ENCODE data around the gene KCNG4.
"Not testable (repeated sequence)": the region's sequence is repeated elsewhere in the genome, so short reads cannot be mapped to it uniquely, and the experiment has no call there.

Gene KCNG4

DNA sequence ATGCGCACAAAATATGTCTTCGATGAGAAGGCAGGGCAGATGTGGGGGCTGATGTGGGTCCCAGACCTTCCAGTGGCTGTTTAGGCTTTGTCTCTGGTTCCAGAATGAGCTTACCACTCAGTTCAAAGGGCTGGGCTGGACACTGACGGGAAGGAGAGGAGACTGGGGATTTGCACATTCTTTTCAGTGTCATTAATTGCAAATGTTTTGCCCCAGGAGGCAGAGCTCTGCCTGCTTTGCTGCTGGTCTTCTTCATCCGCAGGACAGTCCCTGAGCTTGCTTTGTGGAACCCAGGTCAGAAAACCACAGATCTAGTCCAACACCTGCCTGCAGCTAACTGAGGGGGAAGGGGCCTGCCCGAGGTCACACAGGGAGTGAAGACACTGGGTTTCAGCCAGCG lies 20.9 kb downstream of the KCNG4 start:
- Histone ChIP-seq H2AFZ (ENCODE audit: low read length) (no peak overlapping the region), H3K9me2 (replicated peaks; ENCODE audit: low read depth, low read length) (no peaks in the 10 kb centered on the region), H3K27me3 (ENCODE audit: insufficient read depth, low read length, poor library complexity, severe bottlenecking) (no peaks in the 10 kb centered on the region), H3K4me1 (ENCODE audit: insufficient read depth, low read length, poor library complexity, severe bottlenecking) (no peaks in the 10 kb centered on the region), H3F3A (ENCODE audit: low read depth) (no peaks in the 10 kb centered on the region), H3K4me2 (ENCODE audit: low read depth, low read length, poor library complexity, severe bottlenecking) (no peak overlapping the region), H3K79me2 (ENCODE audit: insufficient read depth, low read length) (no peaks in the 10 kb centered on the region), H3K36me3 (ENCODE audit: insufficient read depth, low read length) (no peaks in the 10 kb centered on the region), H3K4me3 (ENCODE audit: low read length, poor library complexity, severe bottlenecking) (no peak overlapping the region), H4K20me1 (ENCODE audit: insufficient read depth, low read length, poor library complexity, severe bottlenecking) (no peaks in the 10 kb centered on the region), H3K9me3 (ENCODE audit: insufficient read depth, low read depth, low read length) (no peaks in the 10 kb centered on the region), H3K9ac (ENCODE audit: low read depth, low read length, poor library complexity, severe bottlenecking) (no peak overlapping the region)
- TF ChIP-seq, protein P1, sequence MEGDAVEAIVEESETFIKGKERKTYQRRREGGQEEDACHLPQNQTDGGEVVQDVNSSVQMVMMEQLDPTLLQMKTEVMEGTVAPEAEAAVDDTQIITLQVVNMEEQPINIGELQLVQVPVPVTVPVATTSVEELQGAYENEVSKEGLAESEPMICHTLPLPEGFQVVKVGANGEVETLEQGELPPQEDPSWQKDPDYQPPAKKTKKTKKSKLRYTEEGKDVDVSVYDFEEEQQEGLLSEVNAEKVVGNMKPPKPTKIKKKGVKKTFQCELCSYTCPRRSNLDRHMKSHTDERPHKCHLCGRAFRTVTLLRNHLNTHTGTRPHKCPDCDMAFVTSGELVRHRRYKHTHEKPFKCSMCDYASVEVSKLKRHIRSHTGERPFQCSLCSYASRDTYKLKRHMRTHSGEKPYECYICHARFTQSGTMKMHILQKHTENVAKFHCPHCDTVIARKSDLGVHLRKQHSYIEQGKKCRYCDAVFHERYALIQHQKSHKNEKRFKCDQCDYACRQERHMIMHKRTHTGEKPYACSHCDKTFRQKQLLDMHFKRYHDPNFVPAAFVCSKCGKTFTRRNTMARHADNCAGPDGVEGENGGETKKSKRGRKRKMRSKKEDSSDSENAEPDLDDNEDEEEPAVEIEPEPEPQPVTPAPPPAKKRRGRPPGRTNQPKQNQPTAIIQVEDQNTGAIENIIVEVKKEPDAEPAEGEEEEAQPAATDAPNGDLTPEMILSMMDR (conservative IDR thresholded peaks at IDR 0.05; ENCODE audit: low read length): no peak
- no peak for TF ChIP-seq EZH2phosphoT487 (IDR thresholded peaks at IDR 0.05; ENCODE audit: borderline replicate concordance)

GRCh38 chr16:84218176-84218823 lies 21.5 kb downstream of the KCNG4 start:
- Histone ChIP-seq H3K27me3 (ENCODE audit: insufficient read depth, low read length, poor library complexity, severe bottlenecking) (no peaks in the 10 kb centered on the region), H3K36me3 (ENCODE audit: insufficient read depth, low read length) (no peaks in the 10 kb centered on the region), H3K4me1 (ENCODE audit: insufficient read depth, low read length, poor library complexity, severe bottlenecking) (no peaks in the 10 kb centered on the region), H4K20me1 (ENCODE audit: insufficient read depth, low read length, poor library complexity, severe bottlenecking) (no peaks in the 10 kb centered on the region), H3K4me3 (ENCODE audit: low read length, poor library complexity, severe bottlenecking) (no peak overlapping the region), H3K4me2 (ENCODE audit: low read depth, low read length, poor library complexity, severe bottlenecking) (no peak overlapping the region), H3K9me2 (replicated peaks; ENCODE audit: low read depth, low read length) (no peaks in the 10 kb centered on the region), H3K9ac (ENCODE audit: low read depth, low read length, poor library complexity, severe bottlenecking) (no peak overlapping the region), H2AFZ (ENCODE audit: low read length) (no peak overlapping the region), H3F3A (ENCODE audit: low read depth) (no peaks in the 10 kb centered on the region), H3K9me3 (ENCODE audit: insufficient read depth, low read depth, low read length) (no peaks in the 10 kb centered on the region), H3K79me2 (ENCODE audit: insufficient read depth, low read length) (no peaks in the 10 kb centered on the region)
- TF ChIP-seq EZH2phosphoT487 (IDR thresholded peaks at IDR 0.05; ENCODE audit: borderline replicate concordance): no peak
- TF ChIP-seq, protein P1 (conservative IDR thresholded peaks at IDR 0.05; ENCODE audit: low read length): no peak

DNA sequence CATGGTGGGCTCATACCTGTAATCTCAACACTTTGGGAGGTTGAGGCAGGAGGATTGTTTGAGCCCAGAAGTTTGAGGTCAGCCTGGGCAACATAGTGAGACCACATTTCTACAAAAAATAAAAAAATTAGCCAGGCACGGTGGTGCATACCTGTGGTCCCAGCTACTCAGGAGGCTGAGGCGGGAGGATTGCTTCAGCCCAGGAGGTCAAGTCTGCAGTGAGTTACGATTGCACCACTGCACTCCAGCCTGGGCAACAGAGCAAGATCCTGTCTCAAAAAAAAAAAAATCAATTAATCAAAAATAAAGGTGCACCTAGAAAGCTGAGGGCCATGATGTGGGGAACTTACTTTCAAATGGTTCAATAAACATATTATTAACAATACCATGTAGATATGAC lies 23.7 kb downstream of the KCNG4 start:
- not testable (repeated sequence) for H4K20me1 ChIP-seq (ENCODE audit: insufficient read depth, low read length, poor library complexity, severe bottlenecking); H3K27me3 ChIP-seq (ENCODE audit: insufficient read depth, low read length, poor library complexity, severe bottlenecking); H3K9me3 ChIP-seq (ENCODE audit: insufficient read depth, low read depth, low read length); H3F3A ChIP-seq (ENCODE audit: low read depth); H3K9ac ChIP-seq (ENCODE audit: low read depth, low read length, poor library complexity, severe bottlenecking); H3K4me2 ChIP-seq (ENCODE audit: low read depth, low read length, poor library complexity, severe bottlenecking); H2AFZ ChIP-seq (ENCODE audit: low read length); H3K79me2 ChIP-seq (ENCODE audit: insufficient read depth, low read length); H3K4me3 ChIP-seq (ENCODE audit: low read length, poor library complexity, severe bottlenecking); H3K4me1 ChIP-seq (ENCODE audit: insufficient read depth, low read length, poor library complexity, severe bottlenecking); H3K36me3 ChIP-seq (ENCODE audit: insufficient read depth, low read length); H3K9me2 ChIP-seq (replicated peaks; ENCODE audit: low read depth, low read length)

DNA sequence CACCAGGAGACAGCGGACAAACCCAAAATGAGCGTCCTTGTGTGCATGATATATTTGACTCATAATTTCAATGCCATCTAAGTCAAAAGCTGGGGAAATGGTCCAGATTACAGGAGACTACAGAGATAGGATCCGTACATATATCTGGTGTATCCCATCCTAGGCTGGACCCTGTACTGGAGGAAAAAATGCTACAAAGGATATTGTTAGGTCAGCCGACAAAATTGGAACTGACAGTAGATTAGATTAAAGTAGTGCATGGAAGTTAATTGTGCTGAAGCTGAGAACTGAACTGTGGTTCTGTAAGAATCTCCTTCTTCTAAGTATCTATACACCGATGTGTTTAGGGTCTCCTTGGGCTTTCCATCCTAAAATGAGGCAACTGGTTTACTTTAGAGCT lies 24.3 kb downstream of the KCNG4 start:
- no peaks in the 10 kb centered on the region for H3K9me3 ChIP-seq (ENCODE audit: insufficient read depth, low read depth, low read length)
- no peaks in the 10 kb centered on the region for H3K36me3 ChIP-seq (ENCODE audit: insufficient read depth, low read length)
- H3K4me3 ChIP-seq (ENCODE audit: low read length, poor library complexity, severe bottlenecking): no peak overlapping the region
- H3K9ac ChIP-seq (ENCODE audit: low read depth, low read length, poor library complexity, severe bottlenecking): no peak overlapping the region
- no peaks in the 10 kb centered on the region for H4K20me1 ChIP-seq (ENCODE audit: insufficient read depth, low read length, poor library complexity, severe bottlenecking)
- H3K4me1 ChIP-seq (ENCODE audit: insufficient read depth, low read length, poor library complexity, severe bottlenecking): no peaks in the 10 kb centered on the region
- no peaks in the 10 kb centered on the region for H3K27me3 ChIP-seq (ENCODE audit: insufficient read depth, low read length, poor library complexity, severe bottlenecking)
- no peaks in the 10 kb centered on the region for H3K79me2 ChIP-seq (ENCODE audit: insufficient read depth, low read length)
- H3K9me2 ChIP-seq (replicated peaks; ENCODE audit: low read depth, low read length): no peaks in the 10 kb centered on the region
- no peaks in the 10 kb centered on the region for H3F3A ChIP-seq (ENCODE audit: low read depth)
- no peak overlapping the region for H3K4me2 ChIP-seq (ENCODE audit: low read depth, low read length, poor library complexity, severe bottlenecking)
- TF ChIP-seq, protein P1 (conservative IDR thresholded peaks at IDR 0.05; ENCODE audit: low read length): no peak
- TF ChIP-seq EZH2phosphoT487 (IDR thresholded peaks at IDR 0.05; ENCODE audit: borderline replicate concordance): no peak
- H2AFZ ChIP-seq (ENCODE audit: low read length): no peak overlapping the region

Measured in Loucy (cell line).